ENCODE measurements around the gene CASP7. TPM values are rescaled to one million over a fixed set of nuclear protein-coding genes. Genes with fewer than 3 reads are reported as not detected.

The CASP7 gene
- total and polyA plus RNA-seq, 8 donors = 7.0 to 28.7 (median 14.8) TPM

- no peaks in the 10 kb centered on the region for H3K27me3 ChIP-seq
- no peak for DNase-seq
- H3K4me3 ChIP-seq = no peak overlapping the region
- TF ChIP-seq, protein P1, sequence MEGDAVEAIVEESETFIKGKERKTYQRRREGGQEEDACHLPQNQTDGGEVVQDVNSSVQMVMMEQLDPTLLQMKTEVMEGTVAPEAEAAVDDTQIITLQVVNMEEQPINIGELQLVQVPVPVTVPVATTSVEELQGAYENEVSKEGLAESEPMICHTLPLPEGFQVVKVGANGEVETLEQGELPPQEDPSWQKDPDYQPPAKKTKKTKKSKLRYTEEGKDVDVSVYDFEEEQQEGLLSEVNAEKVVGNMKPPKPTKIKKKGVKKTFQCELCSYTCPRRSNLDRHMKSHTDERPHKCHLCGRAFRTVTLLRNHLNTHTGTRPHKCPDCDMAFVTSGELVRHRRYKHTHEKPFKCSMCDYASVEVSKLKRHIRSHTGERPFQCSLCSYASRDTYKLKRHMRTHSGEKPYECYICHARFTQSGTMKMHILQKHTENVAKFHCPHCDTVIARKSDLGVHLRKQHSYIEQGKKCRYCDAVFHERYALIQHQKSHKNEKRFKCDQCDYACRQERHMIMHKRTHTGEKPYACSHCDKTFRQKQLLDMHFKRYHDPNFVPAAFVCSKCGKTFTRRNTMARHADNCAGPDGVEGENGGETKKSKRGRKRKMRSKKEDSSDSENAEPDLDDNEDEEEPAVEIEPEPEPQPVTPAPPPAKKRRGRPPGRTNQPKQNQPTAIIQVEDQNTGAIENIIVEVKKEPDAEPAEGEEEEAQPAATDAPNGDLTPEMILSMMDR (IDR thresholded peaks at IDR 0.05) = no peak
- WGBS, 2 donors = 72 to 84% methylated on average over 4 of the region's 4 CpGs
- intact Hi-C loops (cut with DNase I) = no loop called here
- ATAC-seq = no peak
- no peak overlapping the region for H3K27ac ChIP-seq
- FAIRE-seq = no peak
- no peaks in the 10 kb centered on the region for H3K9me3 ChIP-seq
- no peaks in the 10 kb centered on the region for H3K36me3 ChIP-seq
- H3K4me1 ChIP-seq = peaks cover 0 to 5% (median 0%) of the 10 kb centered on the region in 3 donors
These were observed 38.0 kb upstream of the CASP7 start for GRCh38 chr10:113641702-113642101.

GRCh38 chr10:113643183-113643582 lies 36.5 kb upstream of the CASP7 start:
- Histone ChIP-seq H3K36me3 (no peaks in the 10 kb centered on the region), H3K27me3 (no peaks in the 10 kb centered on the region), H3K4me1 (peaks cover 0 to 5% (median 0%) of the 10 kb centered on the region in 3 donors), H3K27ac (no peak overlapping the region), H3K4me3 (no peak overlapping the region), H3K9me3 (no peaks in the 10 kb centered on the region)
- TF ChIP-seq, protein P1 (IDR thresholded peaks at IDR 0.05) = no peak
- ATAC-seq (no peak), DNase-seq (no peak), FAIRE-seq (peak; percentile 63)
- intact Hi-C loops (cut with DNase I) = no loop called here
- 62 to 66% methylated on average over 4 of the region's 4 CpGs for WGBS, 2 donors

DNA sequence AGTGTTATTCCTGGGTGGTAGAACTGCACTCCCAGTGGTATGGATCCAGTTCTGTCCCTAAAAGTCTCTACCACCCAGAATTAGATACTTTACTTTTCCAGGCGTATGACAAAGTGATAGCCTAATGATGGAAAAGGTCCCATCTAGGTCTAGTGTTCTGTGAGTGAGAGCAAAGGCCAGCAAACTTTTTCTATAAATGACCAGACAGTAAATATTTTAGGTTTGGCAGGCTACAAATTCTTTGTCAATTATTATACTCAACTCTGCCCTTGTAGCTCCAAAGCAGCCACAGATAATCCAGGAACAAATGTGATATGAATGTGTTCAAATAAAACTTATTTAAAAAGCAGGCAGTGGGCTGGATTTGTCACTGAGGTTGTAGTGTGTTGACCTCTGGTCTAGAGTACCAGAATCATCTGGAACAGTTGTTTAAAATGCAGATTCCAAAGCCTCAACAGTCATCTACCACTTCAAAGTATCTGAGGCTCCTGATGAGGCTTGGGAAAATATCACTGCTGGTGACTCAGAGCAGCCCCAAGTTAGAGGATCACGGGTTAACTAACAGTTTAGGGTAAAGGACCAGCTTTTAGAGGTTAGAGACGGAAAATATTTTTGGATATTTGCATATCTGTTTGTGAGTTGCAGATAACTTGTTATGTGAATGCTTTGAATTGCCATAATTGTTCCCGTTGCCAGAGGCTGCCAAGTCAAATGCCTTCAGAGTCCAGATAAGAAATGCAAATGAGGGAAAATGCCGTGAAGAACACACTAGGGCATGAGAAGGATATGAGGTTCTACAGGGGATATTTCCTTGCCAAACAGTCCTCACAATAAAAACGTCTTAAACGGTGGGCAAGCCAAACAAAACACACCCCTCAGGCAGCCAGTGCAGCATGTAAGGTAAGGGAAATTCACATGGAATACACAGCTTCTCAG lies 35.3 kb upstream of the CASP7 start:
- intact Hi-C loops (cut with DNase I) = no loop called here
- FAIRE-seq = no peak
- Histone ChIP-seq H3K9me3 (no peaks in the 10 kb centered on the region), H3K36me3 (no peaks in the 10 kb centered on the region), H3K27me3 (no peaks in the 10 kb centered on the region), H3K4me3 (no peak overlapping the region), H3K4me1 (peaks cover 0 to 5% (median 0%) of the 10 kb centered on the region in 3 donors), H3K27ac (peak overlapping the region in 1 of 4 donors; percentile 8)
- ATAC-seq = peak; percentile 48 to 76 (median 56)
- TF ChIP-seq, protein P1 (IDR thresholded peaks at IDR 0.05) = no peak
- no peak for DNase-seq
- WGBS, 2 donors = 10 to 13% methylated on average over 7 of the region's 7 CpGs

DNA sequence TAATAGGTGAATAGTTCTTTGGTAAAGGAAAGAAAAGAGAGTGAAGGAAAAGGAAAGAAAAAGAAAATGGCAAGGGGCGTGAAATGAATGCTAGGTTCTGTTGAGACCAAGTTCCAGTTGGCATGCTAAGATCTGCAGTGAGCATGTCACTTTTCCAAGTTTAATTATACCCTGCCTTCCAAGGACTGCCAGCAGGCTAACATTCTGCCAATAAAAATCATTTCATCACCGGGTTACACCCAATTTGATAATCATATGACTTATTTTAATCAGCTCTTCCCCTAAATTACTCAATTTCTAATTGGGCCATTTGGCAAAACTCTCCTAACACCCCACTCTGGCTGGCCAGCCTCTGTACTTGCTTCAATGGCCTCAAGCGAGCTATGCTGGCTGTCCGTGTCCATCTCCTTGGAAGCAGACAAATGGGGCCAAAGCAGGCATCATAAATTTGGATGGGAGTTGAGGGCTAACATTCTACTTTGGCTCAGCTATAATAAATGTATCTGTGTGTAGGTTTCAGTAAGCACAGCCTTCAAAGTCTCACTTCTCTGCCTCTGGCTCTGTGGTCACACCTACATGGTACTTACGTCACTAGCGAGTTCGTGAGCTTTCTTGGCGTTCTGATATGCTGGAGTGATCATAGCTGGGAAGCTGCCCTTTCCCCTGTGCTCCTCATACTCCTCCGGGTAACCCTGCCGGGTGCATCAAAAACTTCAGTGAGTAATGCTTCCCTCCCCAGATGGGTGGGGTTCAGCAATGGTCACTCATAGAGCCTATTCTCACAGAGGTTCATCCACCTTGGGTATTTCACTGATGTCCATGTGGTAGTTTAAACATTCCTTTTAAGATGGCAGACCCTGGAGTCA lies 33.1 kb upstream of the CASP7 start:
- WGBS, 2 donors = 89 to 91% methylated on average over 10 of the region's 10 CpGs
- Histone ChIP-seq H3K4me3 (no peak overlapping the region), H3K27me3 (no peaks in the 10 kb centered on the region), H3K27ac (no peak overlapping the region), H3K4me1 (peaks cover 0 to 5% (median 0%) of the 10 kb centered on the region in 3 donors), H3K36me3 (no peaks in the 10 kb centered on the region), H3K9me3 (no peaks in the 10 kb centered on the region)
- DNase-seq (no peak), ATAC-seq (no peak), FAIRE-seq (no peak)
- intact Hi-C loops (cut with DNase I) = no loop called here
- TF ChIP-seq, protein P1 (IDR thresholded peaks at IDR 0.05) = no peak
